BJ (cell line): ENCODE results near the gene EIF6. TPM values are rescaled to one million over a fixed set of nuclear protein-coding genes. Genes with fewer than 3 reads are reported as not detected.
A peak's percentile ranks its signal among the peaks of the same experiment; 100 is the strongest.

ENCODE experiments used
- CTCF ChIA-PET: fragments of 350-600 bp; formaldehyde crosslinking; extraction: SDS; loops from one replicate; lab custom pipeline; 2021; ENCODE audit warnings: antibody characterized with exemption, inconsistent platforms; lab: Yijun Ruan, JAX
- POLR2A ChIA-PET: fragments of 300-600 bp; sonication (Branson Sonifier 250); formaldehyde crosslinking; extraction: SDS; loops from one replicate; lab custom pipeline; 2021; ENCODE audit warnings: antibody characterized with exemption; lab: Charles Lee
- DNase-seq: peaks from one replicate; pipeline ENCODE4 v3.0.0-alpha.2; 2011; ENCODE audit warnings: low read depth
- H3K27me3 ChIP-seq: 2 replicates; pipeline ENCODE4 v1.6.0; 2011; ENCODE audit warnings: low read length; ENCODE audit not compliant: control insufficient read depth, insufficient read depth
- H3K36me3 ChIP-seq: 2 replicates; pipeline ENCODE4 v1.5.1; 2011; ENCODE audit warnings: low read length; ENCODE audit not compliant: control insufficient read depth, insufficient read depth
- H3K4me3 ChIP-seq: 2 replicates; pipeline ENCODE4 v1.5.1; 2011; ENCODE audit warnings: low read depth, mild to moderate bottlenecking, control low read depth, low read length
- CTCF ChIP-seq: IDR thresholded peaks from 2 replicates; pipeline ENCODE4 v1.5.1; 2011; ENCODE audit warnings: low read depth, mild to moderate bottlenecking, control low read depth, inconsistent platforms, low read length, moderate library complexity; ENCODE audit not compliant: insufficient read depth
- polyA plus RNA-seq: library from polyadenylated mRNA; depleted of rRNA; stranded (reverse); fragments of >200 nt; gene quantifications from 2 replicates; pipeline ENCODE4 v1.2.3, GENCODE V29; 2011

The EIF6 gene
- polyA plus RNA-seq, 1 experiment = 261 TPM

DNA sequence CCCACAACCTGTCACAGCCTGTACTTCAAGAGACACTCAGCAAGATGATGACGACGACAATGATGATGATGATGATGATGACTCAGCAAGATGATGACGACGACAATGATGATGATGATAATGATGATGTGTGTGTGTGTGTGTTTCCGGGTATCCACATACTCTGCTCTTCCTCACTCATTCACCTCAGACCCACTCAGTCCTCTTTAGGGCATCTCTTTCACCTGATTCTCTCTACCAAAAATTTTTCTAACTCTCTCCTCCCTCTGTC, 1.2 kb upstream of the EIF6 start:
- H3K36me3 ChIP-seq = no peaks in the 10 kb centered on the region; the same call in none of the 2 replicates
- H3K4me3 ChIP-seq = no peak overlapping the region
- DNase-seq = no peak
- no peak for TF ChIP-seq CTCF
- ChIA-PET CTCF (no interaction called here), POLR2A (no interaction called here)
- no peaks in the 10 kb centered on the region for H3K27me3 ChIP-seq

DNA sequence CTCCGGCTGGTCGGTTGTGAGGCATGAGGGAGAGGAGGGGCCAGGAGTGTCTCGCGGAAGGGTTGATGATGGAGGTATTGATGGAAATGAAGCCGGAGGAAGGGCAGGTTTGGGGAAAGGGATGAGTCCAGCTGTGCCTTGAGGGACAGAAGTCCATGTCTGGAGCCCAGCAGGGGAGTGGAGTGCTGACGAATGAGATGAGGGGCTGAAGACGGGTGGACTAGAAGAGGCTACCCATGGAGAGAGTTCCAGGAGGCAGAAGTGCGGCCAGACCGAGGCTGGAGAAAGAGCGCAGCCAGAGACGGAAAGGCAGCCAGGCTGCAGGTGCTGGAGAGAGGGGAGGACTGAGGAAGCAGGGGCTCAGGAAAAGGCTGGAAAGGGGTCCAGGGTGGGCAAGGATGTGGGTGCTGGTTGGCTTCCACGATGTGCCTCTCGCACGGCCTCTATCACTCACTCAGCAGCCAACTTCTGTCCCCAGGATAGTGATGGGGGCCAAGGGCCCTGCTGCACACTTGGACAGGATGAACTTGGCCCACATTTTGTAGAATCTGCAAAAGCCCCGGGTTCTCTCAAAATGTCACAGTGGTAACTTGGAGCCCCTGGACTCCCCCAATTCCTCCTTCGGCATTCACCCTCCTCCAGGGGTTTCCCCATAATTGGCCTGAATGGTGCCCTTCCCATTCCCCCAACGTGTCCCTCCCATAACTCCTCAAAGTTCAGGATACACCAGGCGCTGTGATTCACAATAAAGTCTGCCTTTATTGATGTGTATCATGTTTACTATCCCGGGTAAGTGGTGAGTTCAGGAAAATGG, 627 bp upstream of the EIF6 start:
- peaks cover 5% of the 10 kb centered on the region for H3K36me3 ChIP-seq
- no peak for DNase-seq
- ChIA-PET CTCF (interaction anchor here (0.6 to 2.5 kb wide), 6 partner anchors 11 to 179 kb away, joined by 3 to 10 read pairs (median 4); partner anchors contain the start of gene GDF5), POLR2A (interaction anchor here (0.6 to 1.0 kb wide), 3 partner anchors 21 to 1573 kb away, joined by 3 to 6 read pairs (median 4); no protein-coding TSS in a partner anchor)
- TF ChIP-seq CTCF = no peak
- H3K27me3 ChIP-seq = no peaks in the 10 kb centered on the region
- H3K4me3 ChIP-seq = peak overlapping the region; percentile 91

- TF ChIP-seq CTCF = no peak
- Histone ChIP-seq H3K4me3 (peak overlapping the region; percentile 91), H3K36me3 (peaks cover 20% of the 10 kb centered on the region), H3K27me3 (no peaks in the 10 kb centered on the region)
- ChIA-PET CTCF (interaction anchor here (0.7 to 2.5 kb wide), 7 partner anchors 13 to 154 kb away, joined by 3 to 10 read pairs (median 4); partner anchors contain the start of gene GDF5), POLR2A (interaction anchor here (0.9 to 1.2 kb wide), 3 partner anchors 22 to 172 kb away, joined by 3 to 21 read pairs (median 3); partner anchors contain the start of gene CEP250)
- no peak for DNase-seq
Observed at GRCh38 chr20:35283441-35284266, 918 bp downstream of the EIF6 start.

GRCh38 chr20:35281506-35282101, 3.0 kb downstream of the EIF6 start:
- ChIA-PET POLR2A (no interaction called here), CTCF (no interaction called here)
- no peak for DNase-seq
- H3K36me3 ChIP-seq = peaks cover 22% of the 10 kb centered on the region
- no peak overlapping the region for H3K4me3 ChIP-seq
- TF ChIP-seq CTCF = no peak
- H3K27me3 ChIP-seq = no peaks in the 10 kb centered on the region
